DOHH2 (cell line): ENCODE data around the gene SIPA1L2.

Experiments
- EZH2phosphoT487 ChIP-seq: fragments of 200-600 bp; sonication (generic); IDR thresholded peaks from 2 replicates; pipeline ENCODE4 v1.6.1; 2017; ENCODE audit warnings: borderline replicate concordance, mild to moderate bottlenecking, antibody characterized with exemption, low read length, moderate library complexity, mixed read lengths
- TF ChIP-seq, protein P1 (sequence below): fragments of 200-600 bp; sonication (generic); IDR thresholded peaks from one replicate; pipeline ENCODE4 v1.5.1; 2014; ENCODE audit warnings: antibody characterized with exemption, mild to moderate bottlenecking, low read depth, low read length; ENCODE audit not compliant: poor library complexity, severe bottlenecking

DNA sequence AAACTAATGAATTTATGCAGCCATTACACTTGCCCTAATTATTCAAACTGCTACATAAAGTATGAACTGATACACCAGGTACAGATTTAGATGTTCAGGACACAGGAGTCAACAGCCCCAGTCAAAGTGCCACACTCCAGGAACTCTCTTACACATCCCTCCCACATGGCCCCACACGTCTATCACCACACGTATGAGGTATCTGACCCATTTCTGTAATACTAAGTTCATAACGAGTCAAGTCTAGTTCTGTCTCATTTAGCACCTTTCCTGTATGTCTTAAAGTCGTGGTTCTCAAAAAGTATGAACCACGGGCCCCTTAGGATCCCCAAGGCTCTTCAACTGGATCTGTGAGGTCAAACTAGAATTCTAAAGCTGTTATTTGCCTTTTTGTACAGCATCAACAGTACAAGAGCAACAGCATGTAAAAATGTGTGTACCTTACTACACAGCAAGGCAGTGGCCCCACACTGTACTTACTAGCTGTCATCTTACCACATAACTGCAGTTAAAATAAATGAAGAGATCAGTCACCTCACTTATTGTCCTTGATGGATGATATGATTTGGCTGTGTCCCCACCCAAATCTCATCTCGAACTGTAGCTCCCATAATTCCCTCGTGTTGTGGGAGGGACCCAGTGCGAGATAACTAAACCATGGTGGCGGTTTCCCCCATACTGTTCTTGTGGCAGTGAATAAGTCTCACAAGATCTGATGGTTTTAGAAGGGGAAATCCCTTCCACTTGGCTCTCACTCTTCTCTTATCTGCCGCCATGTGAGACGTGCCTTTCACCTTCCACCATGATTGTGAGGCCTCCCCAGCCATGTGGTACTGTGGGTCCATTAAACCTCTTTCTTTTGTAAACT, 42.6 kb downstream of the SIPA1L2 start:
- TF ChIP-seq, protein P1, sequence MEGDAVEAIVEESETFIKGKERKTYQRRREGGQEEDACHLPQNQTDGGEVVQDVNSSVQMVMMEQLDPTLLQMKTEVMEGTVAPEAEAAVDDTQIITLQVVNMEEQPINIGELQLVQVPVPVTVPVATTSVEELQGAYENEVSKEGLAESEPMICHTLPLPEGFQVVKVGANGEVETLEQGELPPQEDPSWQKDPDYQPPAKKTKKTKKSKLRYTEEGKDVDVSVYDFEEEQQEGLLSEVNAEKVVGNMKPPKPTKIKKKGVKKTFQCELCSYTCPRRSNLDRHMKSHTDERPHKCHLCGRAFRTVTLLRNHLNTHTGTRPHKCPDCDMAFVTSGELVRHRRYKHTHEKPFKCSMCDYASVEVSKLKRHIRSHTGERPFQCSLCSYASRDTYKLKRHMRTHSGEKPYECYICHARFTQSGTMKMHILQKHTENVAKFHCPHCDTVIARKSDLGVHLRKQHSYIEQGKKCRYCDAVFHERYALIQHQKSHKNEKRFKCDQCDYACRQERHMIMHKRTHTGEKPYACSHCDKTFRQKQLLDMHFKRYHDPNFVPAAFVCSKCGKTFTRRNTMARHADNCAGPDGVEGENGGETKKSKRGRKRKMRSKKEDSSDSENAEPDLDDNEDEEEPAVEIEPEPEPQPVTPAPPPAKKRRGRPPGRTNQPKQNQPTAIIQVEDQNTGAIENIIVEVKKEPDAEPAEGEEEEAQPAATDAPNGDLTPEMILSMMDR, result no peak
- TF ChIP-seq EZH2phosphoT487, result no peak
